SU-DHL-6 (cell line): Measurements from ENCODE around the gene AGPS.

Experiments
- H2AFZ ChIP-seq: fragments of 200-600 bp; sonication (generic); 2 replicates; pipeline ENCODE4 v1.6.1; 2014; ENCODE audit warnings: low read depth, mild to moderate bottlenecking, moderate library complexity, mixed read lengths, antibody characterized with exemption, low read length; ENCODE audit not compliant: severe bottlenecking
- H3F3A ChIP-seq: fragments of 200-600 bp; shearing (Covaris generic); 2 replicates; pipeline ENCODE4 v1.6.0; 2016; ENCODE audit warnings: antibody characterized with exemption, mild to moderate bottlenecking; ENCODE audit not compliant: insufficient read depth
- H3K27ac ChIP-seq: fragments of 200-600 bp; sonication (generic); 2 replicates; pipeline ENCODE4 v1.5.1; 2016; ENCODE audit warnings: low read depth, mild to moderate bottlenecking, low read length, moderate library complexity, mixed read lengths
- H3K27me3 ChIP-seq: fragments of 200-600 bp; sonication (generic), shearing (Covaris generic); 2 replicates; pipeline ENCODE4 v1.6.0; 2014; ENCODE audit warnings: mild to moderate bottlenecking, low read length
- H3K36me3 ChIP-seq: fragments of 200-600 bp; sonication (generic); 2 replicates; pipeline ENCODE4 v1.6.1; 2014; ENCODE audit warnings: mild to moderate bottlenecking, low read length, mixed read lengths
- H3K4me2 ChIP-seq: fragments of 300-600, 200-600 bp; shearing (Covaris generic), sonication (generic); 2 replicates; pipeline ENCODE4 v1.6.0; 2014; ENCODE audit warnings: low read length, low read depth, mild to moderate bottlenecking; ENCODE audit not compliant: poor library complexity, severe bottlenecking
- H3K4me3 ChIP-seq: fragments of 200-600 bp; sonication (generic); 2 replicates; pipeline ENCODE4 v1.5.1; 2014; ENCODE audit warnings: antibody characterized with exemption, low read length, mild to moderate bottlenecking, mixed read lengths; ENCODE audit not compliant: insufficient read depth, poor library complexity, severe bottlenecking
- H3K79me2 ChIP-seq: fragments of 200-600 bp; sonication (generic); 2 replicates; pipeline ENCODE4 v1.6.1; 2014; ENCODE audit warnings: mild to moderate bottlenecking, low read length, moderate library complexity; ENCODE audit not compliant: insufficient read depth
- H3K9ac ChIP-seq: fragments of 200-600 bp; sonication (generic); 2 replicates; pipeline ENCODE4 v1.7.0; 2014; ENCODE audit warnings: mild to moderate bottlenecking, low read length
- H3K9me2 ChIP-seq: fragments of 200-600 bp; sonication (generic); replicated peaks from 2 replicates; pipeline ENCODE4 v1.6.1; 2014; ENCODE audit warnings: low read length; ENCODE audit not compliant: insufficient read depth
- H3K9me3 ChIP-seq: fragments of 200-600 bp; sonication (generic); 2 replicates; pipeline ENCODE4 v1.6.1; 2014; ENCODE audit warnings: low read length, mixed read lengths; ENCODE audit not compliant: insufficient read depth
- H4K20me1 ChIP-seq: fragments of 200-600 bp; sonication (generic); 2 replicates; pipeline ENCODE4 v1.6.1; 2014; ENCODE audit warnings: low read depth, mild to moderate bottlenecking, antibody characterized with exemption, low read length, moderate library complexity, mixed read lengths
- EZH2phosphoT487 ChIP-seq: fragments of 200-600 bp; sonication (generic), shearing (Covaris generic); conservative IDR thresholded peaks from 2 replicates; pipeline ENCODE4 v1.6.1; 2018; ENCODE audit warnings: mild to moderate bottlenecking, antibody characterized with exemption, low read length, moderate library complexity, mixed read lengths
- TF ChIP-seq, protein P1 (sequence below): fragments of 200-600 bp; sonication (generic); IDR thresholded peaks from one replicate; pipeline ENCODE4 v1.5.1; 2017; ENCODE audit warnings: antibody characterized with exemption, mild to moderate bottlenecking, low read length, moderate library complexity; ENCODE audit not compliant: insufficient read depth, poor library complexity, severe bottlenecking

The AGPS gene

GRCh38 chr2:177396703-177397460 lies 4.3 kb downstream of the AGPS start:
- Histone ChIP-seq H3K9me2 (no peaks in the 10 kb centered on the region), H3K4me2 (no peak overlapping the region), H3K9ac (no peak overlapping the region), H3K79me2 (peaks cover 89% of the 10 kb centered on the region), H3K27me3 (no peaks in the 10 kb centered on the region), H3F3A (peaks cover 5% of the 10 kb centered on the region), H3K27ac (no peak overlapping the region), H4K20me1 (peaks cover 6% of the 10 kb centered on the region; the same call in 1 of the 2 replicates), H3K4me3 (no peak overlapping the region), H3K9me3 (no peaks in the 10 kb centered on the region), H2AFZ (no peak overlapping the region), H3K36me3 (no peaks in the 10 kb centered on the region)
- TF ChIP-seq, protein P1, sequence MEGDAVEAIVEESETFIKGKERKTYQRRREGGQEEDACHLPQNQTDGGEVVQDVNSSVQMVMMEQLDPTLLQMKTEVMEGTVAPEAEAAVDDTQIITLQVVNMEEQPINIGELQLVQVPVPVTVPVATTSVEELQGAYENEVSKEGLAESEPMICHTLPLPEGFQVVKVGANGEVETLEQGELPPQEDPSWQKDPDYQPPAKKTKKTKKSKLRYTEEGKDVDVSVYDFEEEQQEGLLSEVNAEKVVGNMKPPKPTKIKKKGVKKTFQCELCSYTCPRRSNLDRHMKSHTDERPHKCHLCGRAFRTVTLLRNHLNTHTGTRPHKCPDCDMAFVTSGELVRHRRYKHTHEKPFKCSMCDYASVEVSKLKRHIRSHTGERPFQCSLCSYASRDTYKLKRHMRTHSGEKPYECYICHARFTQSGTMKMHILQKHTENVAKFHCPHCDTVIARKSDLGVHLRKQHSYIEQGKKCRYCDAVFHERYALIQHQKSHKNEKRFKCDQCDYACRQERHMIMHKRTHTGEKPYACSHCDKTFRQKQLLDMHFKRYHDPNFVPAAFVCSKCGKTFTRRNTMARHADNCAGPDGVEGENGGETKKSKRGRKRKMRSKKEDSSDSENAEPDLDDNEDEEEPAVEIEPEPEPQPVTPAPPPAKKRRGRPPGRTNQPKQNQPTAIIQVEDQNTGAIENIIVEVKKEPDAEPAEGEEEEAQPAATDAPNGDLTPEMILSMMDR = no peak

DNA sequence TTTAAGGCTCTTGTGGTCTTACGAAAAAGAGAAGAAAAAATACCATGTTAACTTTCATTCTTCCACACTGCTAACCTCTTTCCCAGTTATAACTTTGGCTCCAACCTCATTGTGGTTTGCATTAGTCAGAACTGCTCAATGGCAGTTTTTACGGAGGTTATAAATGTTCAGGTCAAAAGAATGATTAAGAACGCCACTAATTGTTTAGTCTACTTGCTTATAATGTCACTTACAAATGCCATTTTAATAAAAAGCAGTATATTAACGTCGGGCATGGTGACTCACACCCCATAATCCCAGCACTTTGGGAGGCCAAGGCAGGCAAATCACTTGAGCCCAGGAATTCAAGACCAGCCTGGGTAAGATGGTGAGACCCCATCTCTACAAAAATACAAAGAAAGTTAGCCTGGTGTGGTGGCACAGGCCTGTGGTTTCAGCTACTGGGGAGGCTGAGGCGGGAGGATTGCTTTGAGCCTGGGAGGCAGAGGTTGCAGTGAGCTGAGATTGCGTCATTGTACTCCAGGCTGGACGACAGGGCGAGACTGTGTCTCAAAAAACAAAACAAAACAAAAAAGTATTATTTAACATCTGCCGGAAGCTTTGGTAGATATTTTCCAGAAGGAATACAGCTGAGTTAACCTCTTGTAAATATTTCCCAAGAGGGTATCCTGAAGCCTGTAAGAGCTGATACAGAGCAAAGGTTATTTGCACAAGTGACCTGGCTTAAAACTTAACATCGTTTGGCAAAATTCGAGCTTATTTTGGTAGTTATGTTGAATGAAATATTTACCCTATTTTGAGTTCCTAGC lies 5.1 kb downstream of the AGPS start:
- Histone ChIP-seq H3K9ac (no peak overlapping the region), H3K79me2 (peaks cover 97% of the 10 kb centered on the region), H3K27me3 (no peaks in the 10 kb centered on the region), H3F3A (no peaks in the 10 kb centered on the region), H4K20me1 (peaks cover 6% of the 10 kb centered on the region; the same call in 1 of the 2 replicates), H3K27ac (no peak overlapping the region), H3K9me3 (no peaks in the 10 kb centered on the region), H3K4me3 (no peak overlapping the region), H3K4me2 (no peak overlapping the region), H2AFZ (no peak overlapping the region), H3K36me3 (no peaks in the 10 kb centered on the region), H3K9me2 (no peaks in the 10 kb centered on the region)
- no peak for TF ChIP-seq EZH2phosphoT487
- TF ChIP-seq, protein P1 = no peak

- Histone ChIP-seq H3K27me3 (no peaks in the 10 kb centered on the region), H3K79me2 (peaks cover 97% of the 10 kb centered on the region), H3K4me3 (no peak overlapping the region), H4K20me1 (peaks cover 6% of the 10 kb centered on the region; the same call in 1 of the 2 replicates), H3K9ac (no peak overlapping the region), H2AFZ (no peak overlapping the region), H3K9me3 (no peaks in the 10 kb centered on the region), H3K36me3 (no peaks in the 10 kb centered on the region), H3F3A (no peaks in the 10 kb centered on the region), H3K27ac (no peak overlapping the region), H3K4me2 (no peak overlapping the region), H3K9me2 (no peaks in the 10 kb centered on the region)
- TF ChIP-seq, protein P1 = no peak
- TF ChIP-seq EZH2phosphoT487 = no peak
These were observed 5.7 kb downstream of the AGPS start for GRCh38 chr2:177398290-177398683.
